ENCODE data around the gene LRRC52. TPM values are rescaled to one million over a fixed set of nuclear protein-coding genes. Genes with fewer than 3 reads are reported as not detected.

The LRRC52 gene, protein sequence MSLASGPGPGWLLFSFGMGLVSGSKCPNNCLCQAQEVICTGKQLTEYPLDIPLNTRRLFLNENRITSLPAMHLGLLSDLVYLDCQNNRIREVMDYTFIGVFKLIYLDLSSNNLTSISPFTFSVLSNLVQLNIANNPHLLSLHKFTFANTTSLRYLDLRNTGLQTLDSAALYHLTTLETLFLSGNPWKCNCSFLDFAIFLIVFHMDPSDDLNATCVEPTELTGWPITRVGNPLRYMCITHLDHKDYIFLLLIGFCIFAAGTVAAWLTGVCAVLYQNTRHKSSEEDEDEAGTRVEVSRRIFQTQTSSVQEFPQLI
- polyA plus RNA-seq (ENCODE audit: insufficient read length), result 0.16 TPM

DNA sequence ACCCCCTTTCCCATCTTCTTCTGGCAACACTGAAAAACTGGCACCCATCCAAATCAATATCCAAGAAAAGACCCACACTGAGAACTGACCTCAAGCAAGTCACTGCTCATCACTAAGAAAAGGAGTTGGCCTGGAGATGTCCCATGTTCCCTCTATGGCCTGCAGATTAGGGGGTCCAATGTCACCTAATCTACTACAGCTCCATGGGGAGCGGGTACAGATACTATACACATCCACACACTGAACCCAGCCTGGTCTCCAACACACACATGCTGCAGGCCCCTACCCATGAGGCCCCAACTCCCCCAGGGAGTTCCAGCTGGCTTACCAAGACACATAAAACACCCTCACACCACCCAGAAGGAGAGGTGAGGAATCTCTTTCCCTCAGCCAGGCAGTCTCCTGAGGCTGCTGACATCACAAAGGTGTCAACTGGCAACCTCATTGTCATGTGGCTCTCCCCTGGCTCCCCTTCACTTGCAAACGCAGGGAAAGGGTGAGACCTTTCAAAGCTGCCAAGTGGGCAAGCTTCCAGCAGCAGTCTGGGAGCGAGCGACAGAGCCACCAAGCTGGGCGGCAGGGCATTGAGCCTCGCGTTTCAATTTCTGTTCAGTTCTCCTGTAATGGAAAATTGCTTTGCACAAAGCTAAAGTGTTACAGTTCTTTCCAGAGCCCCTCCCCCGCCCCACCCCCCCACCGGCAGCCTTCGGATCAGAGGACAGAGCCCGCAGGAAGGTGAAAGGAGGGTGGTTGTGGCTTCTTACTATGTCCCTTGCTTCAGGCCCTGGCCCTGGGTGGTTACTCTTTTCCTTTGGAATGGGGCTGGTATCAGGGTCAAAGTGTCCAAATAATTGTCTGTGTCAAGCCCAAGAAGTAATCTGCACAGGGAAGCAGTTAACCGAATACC, at the start of gene LRRC52:
TSS of gene LRRC52 (plus strand) at position 469 of the 907 bp plus-strand sequence. CDS start at position 766, 297 bp downstream.
- DNase-seq (ENCODE audit: low read depth), result no peak

DNA sequence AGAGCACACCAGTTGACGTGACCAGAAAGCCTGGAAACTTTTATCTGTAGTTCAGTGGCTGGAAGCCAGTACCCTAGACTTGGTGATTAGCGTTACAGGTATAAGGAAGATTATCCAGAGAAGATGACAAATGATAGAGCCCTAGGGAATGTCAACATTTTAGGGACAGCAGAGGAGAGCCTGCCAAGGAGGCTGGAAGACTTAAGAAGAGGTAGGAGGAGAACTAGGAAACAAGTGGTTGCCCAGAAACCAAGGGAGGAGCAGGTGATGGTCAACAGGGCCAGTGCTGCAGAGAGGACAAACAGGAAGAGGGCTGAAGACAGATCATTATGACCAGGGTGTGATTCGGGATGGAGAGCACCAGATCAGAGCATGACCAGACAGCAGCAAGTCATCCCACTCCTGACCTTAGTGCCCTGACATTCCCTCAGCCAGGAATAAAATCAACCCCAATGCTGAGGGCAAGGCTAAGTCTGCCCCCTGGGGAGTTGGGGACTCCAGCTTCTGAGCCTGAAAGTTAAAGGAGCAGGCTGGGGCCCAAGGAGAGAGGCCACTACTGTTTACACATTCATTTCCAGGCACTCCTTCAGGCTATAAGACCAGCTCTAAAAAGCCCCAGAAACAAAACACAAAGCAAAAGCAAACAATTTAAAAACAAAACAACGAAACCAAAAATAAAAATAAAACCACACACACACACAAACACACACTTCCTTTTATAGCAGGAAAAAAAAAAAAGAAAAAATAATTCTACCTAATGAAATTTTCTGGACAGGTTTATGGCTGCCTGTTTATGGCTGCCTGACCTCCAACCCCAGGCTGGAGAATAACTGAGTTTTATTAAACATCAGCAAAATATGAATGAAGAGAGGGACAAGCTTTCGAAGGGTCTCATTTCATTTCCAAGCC, 48.6 kb upstream of the LRRC52 start:
- DNase-seq (ENCODE audit: low read depth), result no peak

DNA sequence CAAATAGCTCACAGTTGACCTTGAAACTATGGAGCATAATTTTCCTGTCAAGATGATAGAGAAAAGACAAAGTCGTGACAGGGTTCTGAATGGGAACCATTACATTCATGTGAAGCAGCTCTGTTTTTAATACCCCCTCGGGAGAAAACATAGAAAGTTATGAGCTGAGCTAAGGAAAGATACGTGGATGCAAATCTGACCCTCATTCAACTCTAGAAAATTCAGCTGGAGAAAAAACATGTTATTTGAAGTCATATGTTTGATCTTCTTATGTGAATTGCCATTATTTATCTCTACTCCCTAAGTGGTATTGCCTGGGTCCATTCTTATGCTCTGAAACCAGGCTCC, 48.0 kb upstream of the LRRC52 start:
- no peak for DNase-seq (ENCODE audit: low read depth)

GRCh38 chr1:165496501-165496900, 47.3 kb upstream of the LRRC52 start:
- no peak for DNase-seq (ENCODE audit: low read depth)

- no peak for DNase-seq (ENCODE audit: low read depth)
Observed at GRCh38 chr1:165497069-165498013, 46.5 kb upstream of the LRRC52 start.

DNA sequence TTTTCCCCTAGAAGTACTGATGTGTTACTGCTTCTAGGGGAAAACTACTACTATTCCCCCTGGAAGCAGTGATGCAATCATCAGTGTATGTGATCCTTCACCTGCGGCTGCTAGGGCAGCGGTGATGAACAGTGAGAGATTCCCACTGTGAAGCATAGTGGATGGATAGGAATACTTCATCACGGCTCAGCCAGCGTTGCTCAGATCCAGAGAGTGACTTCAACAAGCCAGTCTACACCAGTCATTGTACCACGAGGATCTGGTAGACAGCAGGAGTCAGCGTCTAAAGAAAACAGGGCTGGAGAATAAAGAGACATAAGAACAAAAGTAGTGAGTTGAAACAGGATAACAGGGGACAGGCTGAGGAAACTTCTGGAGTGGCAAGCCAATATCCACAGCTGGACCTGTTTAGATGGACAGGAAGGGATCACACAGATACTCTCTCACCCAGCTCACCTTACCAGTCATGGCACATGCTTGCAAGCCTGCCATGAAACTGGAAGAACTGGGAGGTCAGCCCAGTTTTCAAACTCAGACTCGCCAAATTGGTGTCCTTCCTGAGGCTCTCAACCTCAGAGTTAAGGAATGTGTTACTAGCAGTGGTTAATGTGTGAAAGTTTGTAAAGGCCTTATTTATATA, 42.4 kb upstream of the LRRC52 start:
- DNase-seq (ENCODE audit: low read depth), result no peak

DNA sequence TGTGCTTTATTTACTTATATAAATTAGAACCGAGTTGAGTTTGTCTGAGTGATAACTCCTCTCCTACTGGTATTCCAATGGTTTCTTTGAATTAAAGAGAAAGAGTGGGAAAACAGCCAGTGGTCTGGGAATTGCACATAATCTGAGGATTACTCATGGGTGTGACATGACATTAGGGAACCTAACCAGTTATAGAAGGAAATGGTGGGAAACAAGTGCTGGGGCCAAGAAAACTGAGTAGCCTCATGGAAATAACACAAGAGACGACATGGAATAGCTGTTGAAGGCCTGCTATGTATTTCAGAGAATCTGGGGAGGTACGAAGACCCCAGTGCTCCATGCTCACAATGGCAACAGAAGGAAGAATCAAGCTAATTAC, 41.8 kb upstream of the LRRC52 start:
- DNase-seq (ENCODE audit: low read depth), result no peak

DNA sequence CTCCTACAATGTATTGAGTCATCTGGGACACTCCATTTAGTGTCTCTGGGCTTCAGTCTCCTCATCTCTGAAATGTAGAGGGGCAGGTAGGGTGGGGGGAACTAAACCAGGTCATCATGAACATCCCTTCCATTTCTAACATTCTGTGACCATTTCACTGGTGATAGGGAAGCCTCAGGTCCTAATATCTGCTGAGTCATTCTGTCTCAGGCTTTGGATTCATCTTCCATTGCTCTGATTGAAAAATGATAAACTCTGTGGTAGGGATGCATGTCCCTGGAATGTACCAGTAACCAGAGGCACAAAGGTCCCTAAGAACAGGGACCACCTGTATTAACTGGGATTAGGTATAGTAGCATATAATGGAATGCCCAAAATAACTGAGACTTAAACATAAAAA, 36.2 kb upstream of the LRRC52 start:
- no peak for DNase-seq (ENCODE audit: low read depth)

- DNase-seq (ENCODE audit: low read depth), result no peak
Observed at GRCh38 chr1:165508291-165508690, 35.5 kb upstream of the LRRC52 start.

GRCh38 chr1:165512816-165513215, 31.0 kb upstream of the LRRC52 start:
- no peak for DNase-seq (ENCODE audit: low read depth)

DNA sequence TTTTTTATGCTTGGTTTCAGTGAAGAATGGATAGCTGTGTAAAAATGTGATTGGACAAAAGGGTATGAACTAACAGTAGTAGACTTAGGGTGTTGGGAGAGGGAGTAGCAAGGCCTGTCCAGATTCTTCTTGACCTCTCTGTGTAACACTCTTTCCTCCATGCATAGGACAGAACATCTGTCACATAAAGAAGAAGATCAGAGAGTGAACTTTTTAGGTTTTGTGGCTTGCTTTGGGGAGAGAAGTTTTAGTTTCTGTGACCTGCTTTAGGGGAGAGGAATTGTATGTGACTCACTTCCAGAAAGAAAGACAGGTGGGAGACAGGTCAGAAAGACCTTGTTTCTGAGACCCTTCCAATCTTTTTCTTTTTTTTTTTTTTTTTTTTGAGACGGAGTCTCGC, 27.3 kb upstream of the LRRC52 start:
- no peak for DNase-seq (ENCODE audit: low read depth)

GRCh38 chr1:165520646-165521045, 23.2 kb upstream of the LRRC52 start:
- DNase-seq (ENCODE audit: low read depth), result no peak

DNA sequence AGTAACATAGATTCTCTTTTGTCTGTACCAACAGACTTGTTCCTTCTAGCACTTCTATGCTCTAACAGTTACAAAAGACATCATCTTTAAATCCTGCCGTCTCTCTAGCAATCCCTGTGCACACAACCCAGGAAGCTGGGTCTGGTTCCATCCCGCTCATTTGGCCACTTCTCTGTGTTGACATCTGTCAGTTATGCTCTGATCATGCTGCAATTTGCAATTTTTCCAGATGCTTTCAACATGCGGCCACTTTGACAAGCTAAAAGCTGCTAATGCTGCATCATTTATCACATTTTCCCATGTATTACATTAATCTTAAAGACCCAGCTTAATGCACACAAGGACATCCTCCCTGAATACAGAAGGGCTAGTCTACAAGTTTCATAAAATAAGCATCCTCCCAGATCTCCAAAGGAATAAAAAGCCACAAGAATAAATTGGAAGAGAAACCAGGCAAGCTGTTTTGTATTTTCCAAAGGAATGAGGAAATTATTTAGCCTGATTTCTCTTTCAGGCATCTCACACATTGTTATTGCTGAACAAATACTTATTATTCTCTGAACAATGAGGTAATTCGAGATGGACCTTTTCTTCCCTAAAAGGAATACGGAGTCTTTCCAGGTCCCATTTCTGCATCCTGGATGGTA, 19.0 kb upstream of the LRRC52 start:
- DNase-seq (ENCODE audit: low read depth), result no peak

GRCh38 chr1:165525708-165526107, 18.1 kb upstream of the LRRC52 start:
- DNase-seq (ENCODE audit: low read depth), result no peak

- DNase-seq (ENCODE audit: low read depth), result no peak
Observed at GRCh38 chr1:165527251-165528007, 16.4 kb upstream of the LRRC52 start.

GRCh38 chr1:165531021-165531420, 12.8 kb upstream of the LRRC52 start:
- DNase-seq (ENCODE audit: low read depth), result no peak

- no peak for DNase-seq (ENCODE audit: low read depth)
Observed at GRCh38 chr1:165532053-165532452, 11.7 kb upstream of the LRRC52 start.

- DNase-seq (ENCODE audit: low read depth), result no peak
Observed at GRCh38 chr1:165533254-165533653, 10.5 kb upstream of the LRRC52 start.

GRCh38 chr1:165536016-165536415, 7.8 kb upstream of the LRRC52 start:
- DNase-seq (ENCODE audit: low read depth), result no peak
